AG04450 (cell line): ENCODE results near the gene PRDM5. TPM values are rescaled to one million over a fixed set of nuclear protein-coding genes. Genes with fewer than 3 reads are reported as not detected.

Experiments used
- CTCF ChIA-PET: fragments of 300-600, 350-600 bp; formaldehyde crosslinking; extraction: SDS; loops from one replicate; lab custom pipeline; 2022; ENCODE audit warnings: antibody characterized with exemption, inconsistent platforms; lab: Charles Lee
- POLR2A ChIA-PET: fragments of 350-600 bp; formaldehyde crosslinking; extraction: SDS; loops from one replicate; lab custom pipeline; 2021; ENCODE audit warnings: antibody characterized with exemption, inconsistent platforms; lab: Yijun Ruan, JAX
- DNase-seq: peaks from one replicate; pipeline ENCODE4 v3.0.0-alpha.2; 2011; ENCODE audit warnings: low read depth, low spot score
- H3K27ac ChIP-seq: one replicate; pipeline ENCODE4 v1.5.1; 2012; ENCODE audit warnings: low read depth, low read length, control low read depth
- H3K27me3 ChIP-seq: one replicate; pipeline ENCODE4 v1.6.0; 2012; ENCODE audit warnings: low read length; ENCODE audit not compliant: control insufficient read depth, insufficient read depth
- H3K4me3 ChIP-seq: 2 replicates; pipeline ENCODE4 v1.5.1; 2011; ENCODE audit warnings: mild to moderate bottlenecking, low read depth, low read length, control low read depth
- H3K9me3 ChIP-seq: 2 replicates; pipeline ENCODE4 v1.5.1; 2012; ENCODE audit warnings: low read length; ENCODE audit not compliant: control insufficient read depth, insufficient read depth
- polyA plus RNA-seq: library from polyadenylated mRNA; depleted of rRNA; stranded (reverse); fragments of >200 nt; gene quantifications from 2 replicates; pipeline ENCODE4 v1.2.3, GENCODE V29; 2011
- TF ChIP-seq, protein P1 (sequence below): IDR thresholded peaks from 2 replicates; pipeline ENCODE4 v1.5.1; 2011; ENCODE audit warnings: low read depth, low read length, control low read depth, inconsistent platforms

Gene PRDM5
- polyA plus RNA-seq, 1 experiment = 12.3 TPM

DNA sequence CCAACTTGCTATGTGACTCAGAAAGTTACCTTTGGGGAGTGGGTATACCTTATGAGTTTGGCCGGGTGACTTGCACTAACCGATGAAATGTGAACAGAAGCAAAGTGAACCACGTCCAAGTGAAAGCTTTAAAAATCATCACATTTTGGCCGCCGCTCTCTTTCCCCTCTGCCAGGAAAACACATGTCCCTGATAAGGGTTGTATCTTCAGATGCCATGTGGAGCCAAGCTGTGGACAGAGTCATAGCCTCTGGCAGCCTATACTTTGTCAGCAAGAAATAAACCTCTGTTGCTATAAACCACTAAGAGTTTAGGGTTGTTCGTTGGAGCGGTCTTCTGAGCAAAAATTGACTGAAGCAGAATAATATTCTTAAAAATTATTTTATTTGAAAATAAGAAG is 92.3 kb downstream of the PRDM5 start:
- CTCF ChIA-PET = interaction anchor here (1.3 kb wide), 1 partner anchor 14 kb away, joined by 4 read pairs; no protein-coding TSS in a partner anchor

DNA sequence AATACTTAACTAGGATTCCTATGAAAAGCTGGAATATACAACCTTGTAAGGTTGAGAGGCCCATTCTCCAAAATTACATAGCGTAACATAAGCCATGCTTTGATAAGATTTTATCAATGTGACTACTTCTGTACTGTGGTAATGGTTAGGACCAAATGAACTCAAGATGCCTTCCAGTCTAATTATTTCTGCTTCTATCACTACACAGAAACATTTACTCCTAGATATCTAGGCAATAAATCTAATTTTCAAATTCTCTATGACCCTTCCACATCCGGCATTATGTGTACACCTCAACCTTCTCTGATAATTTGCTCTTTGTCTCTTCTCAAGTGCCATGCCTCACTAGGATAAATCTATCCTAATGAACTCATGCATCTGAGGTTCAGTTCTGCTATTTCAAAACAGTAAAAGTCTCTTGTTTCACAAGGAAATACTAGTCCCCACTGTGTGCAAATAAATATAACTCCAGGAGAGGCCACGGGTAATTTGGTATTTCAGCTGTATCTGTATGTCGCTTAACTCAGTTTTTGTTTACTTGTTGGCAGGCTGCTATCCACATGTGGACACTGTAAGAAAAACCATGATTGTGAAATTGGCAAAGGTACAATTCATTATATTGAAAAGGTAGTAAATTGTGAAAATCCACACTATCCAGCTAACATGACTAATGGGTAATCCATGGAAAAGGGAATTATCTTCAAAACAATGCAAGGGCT is 93.3 kb downstream of the PRDM5 start:
- TF ChIP-seq, protein P1, sequence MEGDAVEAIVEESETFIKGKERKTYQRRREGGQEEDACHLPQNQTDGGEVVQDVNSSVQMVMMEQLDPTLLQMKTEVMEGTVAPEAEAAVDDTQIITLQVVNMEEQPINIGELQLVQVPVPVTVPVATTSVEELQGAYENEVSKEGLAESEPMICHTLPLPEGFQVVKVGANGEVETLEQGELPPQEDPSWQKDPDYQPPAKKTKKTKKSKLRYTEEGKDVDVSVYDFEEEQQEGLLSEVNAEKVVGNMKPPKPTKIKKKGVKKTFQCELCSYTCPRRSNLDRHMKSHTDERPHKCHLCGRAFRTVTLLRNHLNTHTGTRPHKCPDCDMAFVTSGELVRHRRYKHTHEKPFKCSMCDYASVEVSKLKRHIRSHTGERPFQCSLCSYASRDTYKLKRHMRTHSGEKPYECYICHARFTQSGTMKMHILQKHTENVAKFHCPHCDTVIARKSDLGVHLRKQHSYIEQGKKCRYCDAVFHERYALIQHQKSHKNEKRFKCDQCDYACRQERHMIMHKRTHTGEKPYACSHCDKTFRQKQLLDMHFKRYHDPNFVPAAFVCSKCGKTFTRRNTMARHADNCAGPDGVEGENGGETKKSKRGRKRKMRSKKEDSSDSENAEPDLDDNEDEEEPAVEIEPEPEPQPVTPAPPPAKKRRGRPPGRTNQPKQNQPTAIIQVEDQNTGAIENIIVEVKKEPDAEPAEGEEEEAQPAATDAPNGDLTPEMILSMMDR = no peak
- H3K27ac ChIP-seq = no peak overlapping the region
- H3K4me3 ChIP-seq = no peak overlapping the region
- no peaks in the 10 kb centered on the region for H3K27me3 ChIP-seq
- peak; percentile 30 for DNase-seq
- ChIA-PET CTCF (no interaction called here), POLR2A (no interaction called here)
- H3K9me3 ChIP-seq = no peaks in the 10 kb centered on the region

More for the DNA sequence above, 92.3 kb downstream of the PRDM5 start:
- POLR2A ChIA-PET = no interaction called here
- no peak for DNase-seq
- no peaks in the 10 kb centered on the region for H3K9me3 ChIP-seq
- no peak overlapping the region for H3K4me3 ChIP-seq
- TF ChIP-seq, protein P1 = no peak
- no peak overlapping the region for H3K27ac ChIP-seq
- H3K27me3 ChIP-seq = no peaks in the 10 kb centered on the region

DNA sequence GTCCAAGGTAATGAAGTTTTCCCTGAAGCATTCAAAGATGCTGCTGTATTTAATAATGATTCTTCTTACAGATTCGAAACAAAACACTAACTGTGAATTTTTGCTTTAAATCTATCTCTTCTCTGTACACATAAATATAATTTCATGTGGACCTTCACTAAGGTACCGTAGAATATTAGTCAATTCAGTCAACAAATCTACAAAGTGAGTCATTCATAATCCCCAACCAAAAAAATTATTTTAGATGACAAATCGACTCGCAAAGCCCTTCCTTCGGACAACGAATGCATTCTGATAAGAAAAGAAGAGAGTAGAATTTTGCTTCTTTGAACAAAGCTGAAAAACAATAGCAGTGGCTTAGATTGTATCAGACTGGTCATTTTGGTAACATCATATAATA is 95.7 kb downstream of the PRDM5 start:
- Histone ChIP-seq H3K4me3 (no peak overlapping the region), H3K27me3 (no peaks in the 10 kb centered on the region), H3K9me3 (no peaks in the 10 kb centered on the region), H3K27ac (no peak overlapping the region)
- CTCF ChIA-PET = no interaction called here
- DNase-seq = no peak
- POLR2A ChIA-PET = no interaction called here
- TF ChIP-seq, protein P1 = no peak

DNA sequence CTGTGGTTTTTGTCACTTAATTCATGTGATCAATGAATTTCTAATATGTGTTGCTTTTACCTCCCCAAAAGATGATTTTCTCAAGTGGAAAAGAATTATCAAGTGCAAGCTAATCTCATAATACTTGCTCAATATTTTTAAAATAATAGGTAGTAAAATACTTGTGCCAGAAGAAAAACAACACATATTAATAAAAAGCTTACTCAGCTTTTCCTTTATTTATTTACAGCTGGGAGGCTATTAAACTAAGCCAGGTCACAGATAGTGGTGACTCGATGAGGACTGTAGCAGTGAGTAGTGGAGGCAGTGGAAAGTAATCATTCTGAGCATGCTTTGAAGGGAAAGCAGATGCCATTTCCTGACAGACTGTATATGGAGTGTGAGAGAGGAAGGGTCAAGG is 96.1 kb downstream of the PRDM5 start:
- H3K27me3 ChIP-seq = no peaks in the 10 kb centered on the region
- TF ChIP-seq, protein P1 = no peak
- H3K4me3 ChIP-seq = no peak overlapping the region
- CTCF ChIA-PET = no interaction called here
- no peak overlapping the region for H3K27ac ChIP-seq
- POLR2A ChIA-PET = no interaction called here
- H3K9me3 ChIP-seq = no peaks in the 10 kb centered on the region
- DNase-seq = no peak

DNA sequence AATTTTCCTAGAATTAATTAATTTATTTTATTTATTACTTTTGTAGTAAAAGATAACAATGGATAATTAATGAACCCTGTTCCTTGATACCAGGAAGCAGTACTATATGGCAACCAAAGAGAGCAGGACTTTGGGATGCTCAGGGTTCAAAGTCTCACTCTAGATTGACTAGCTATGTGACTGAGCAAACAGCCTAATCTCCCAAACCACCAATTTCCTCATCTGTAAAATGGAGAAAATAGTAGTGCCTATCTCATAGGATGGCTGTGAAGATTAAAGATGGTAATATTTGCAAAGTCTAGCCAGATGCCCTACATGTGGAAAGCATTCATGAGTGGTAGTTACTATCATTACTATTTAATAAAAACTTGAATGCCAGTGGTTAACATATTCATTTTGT is 97.6 kb downstream of the PRDM5 start:
- TF ChIP-seq, protein P1 = no peak
- Histone ChIP-seq H3K27me3 (no peaks in the 10 kb centered on the region), H3K4me3 (no peak overlapping the region), H3K27ac (no peak overlapping the region), H3K9me3 (no peaks in the 10 kb centered on the region)
- ChIA-PET CTCF (no interaction called here), POLR2A (no interaction called here)
- DNase-seq = no peak
